OCI-LY7 (cell line): ENCODE results near the gene CCDC92B. TPM values are rescaled to one million over a fixed set of nuclear protein-coding genes. Genes with fewer than 3 reads are reported as not detected.

Experiments
- BruUV-seq: library from RNA; stranded (reverse); fragments of 400-500 nt; replicated peaks from 2 replicates; lab custom pipeline; 2021; lab: Mats Ljungman, UMichigan
- CTCF ChIA-PET: fragments of 300-600 bp; sonication (Branson Sonifier 250); formaldehyde crosslinking; loops from one replicate; lab custom pipeline; 2022; ENCODE audit warnings: antibody characterized with exemption; ENCODE audit not compliant: unreplicated experiment; lab: Charles Lee
- POLR2A ChIA-PET: fragments of 300-600 bp; sonication (Branson Sonifier 250); formaldehyde crosslinking; loops from one replicate; lab custom pipeline; 2022; ENCODE audit warnings: antibody characterized with exemption; lab: Charles Lee
- DNase-seq: peaks from one replicate; pipeline ENCODE4 v3.0.0-alpha.2; 2015; ENCODE audit warnings: low spot score
- H2AFZ ChIP-seq: fragments of 200-600 bp; sonication (generic), shearing (Covaris generic); 2 replicates; pipeline ENCODE4 v1.6.1; 2014; ENCODE audit warnings: mild to moderate bottlenecking, antibody characterized with exemption, low read length, moderate library complexity
- H3K27ac ChIP-seq: fragments of 200-600 bp; sonication (generic); 2 replicates; pipeline ENCODE4 v1.5.1; 2014; ENCODE audit warnings: mixed run types, low read depth, mild to moderate bottlenecking, moderate library complexity, low read length, inconsistent platforms; ENCODE audit not compliant: poor library complexity, severe bottlenecking
- H3K36me3 ChIP-seq: fragments of 200-600 bp; sonication (generic); 2 replicates; pipeline ENCODE4 v1.6.1; 2014; ENCODE audit warnings: mild to moderate bottlenecking, antibody characterized with exemption, low read length, moderate library complexity, mixed read lengths; ENCODE audit not compliant: insufficient read depth
- H3K4me1 ChIP-seq: fragments of 200-600 bp; sonication (generic); 2 replicates; pipeline ENCODE4 v1.5.1; 2014; ENCODE audit warnings: mild to moderate bottlenecking, low read length; ENCODE audit not compliant: insufficient read depth, poor library complexity, severe bottlenecking
- H3K4me2 ChIP-seq: fragments of 200-600 bp; sonication (generic); 2 replicates; pipeline ENCODE4 v1.6.1; 2014; ENCODE audit warnings: mild to moderate bottlenecking, low read length
- H3K4me3 ChIP-seq: fragments of 200-600 bp; sonication (generic); 2 replicates; pipeline ENCODE4 v1.5.1; 2014; ENCODE audit warnings: mild to moderate bottlenecking, low read depth, low read length; ENCODE audit not compliant: poor library complexity, severe bottlenecking
- H3K79me2 ChIP-seq: fragments of 200-600 bp; sonication (generic); 2 replicates; pipeline ENCODE4 v1.6.1; 2016; ENCODE audit warnings: low read depth, mild to moderate bottlenecking, low read length, moderate library complexity, mixed read lengths; ENCODE audit not compliant: insufficient read depth
- H3K9me2 ChIP-seq: fragments of 200-600 bp; sonication (generic); 2 replicates; pipeline ENCODE4 v1.6.1; 2016; ENCODE audit warnings: mild to moderate bottlenecking, low read length, mixed read lengths; ENCODE audit not compliant: insufficient read depth
- H3K9me3 ChIP-seq: fragments of 200-600 bp; sonication (generic); 2 replicates; pipeline ENCODE4 v1.6.1; 2014; ENCODE audit warnings: mild to moderate bottlenecking, mixed run types, low read length, mixed read lengths
- H4K20me1 ChIP-seq: fragments of 200-600 bp; sonication (generic); 2 replicates; pipeline ENCODE4 v1.6.1; 2014; ENCODE audit warnings: mild to moderate bottlenecking, antibody characterized with exemption, low read length, moderate library complexity, mixed read lengths; ENCODE audit not compliant: insufficient read depth
- EZH2phosphoT487 ChIP-seq: fragments of 200-600 bp; sonication (generic); IDR thresholded peaks from 2 replicates; pipeline ENCODE4 v1.6.1; 2018; ENCODE audit warnings: low read depth, borderline replicate concordance, mild to moderate bottlenecking, mixed run types, antibody characterized with exemption, low read length, moderate library complexity, mixed read lengths
- intact Hi-C: fragments of 100-400 bp; cut with micrococcal nuclease; formaldehyde crosslinking; loops from one replicate; pipeline ENCODE4 v1.10.0; 2022; ENCODE audit not compliant: unreplicated experiment
- total RNA-seq, 2 experiments: library from RNA; depleted of rRNA in 1 of 2; stranded (reverse); fragments of >200 nt in 1 of 2; shearing (Covaris generic) in 1 of 2; gene quantifications; 2 replicates each; pipeline ENCODE4 v1.2.3, GENCODE V29; 2014 to 2022
- TF ChIP-seq, protein P1 (sequence below): fragments of 200-600 bp; sonication (generic); conservative IDR thresholded peaks from 2 replicates; pipeline ENCODE4 v1.5.1; 2014; ENCODE audit warnings: mild to moderate bottlenecking, antibody characterized with exemption, low read length, moderate library complexity, mixed read lengths

CCDC92B gene
- total RNA-seq, 2 experiments from 2014 or later, result not detected

DNA sequence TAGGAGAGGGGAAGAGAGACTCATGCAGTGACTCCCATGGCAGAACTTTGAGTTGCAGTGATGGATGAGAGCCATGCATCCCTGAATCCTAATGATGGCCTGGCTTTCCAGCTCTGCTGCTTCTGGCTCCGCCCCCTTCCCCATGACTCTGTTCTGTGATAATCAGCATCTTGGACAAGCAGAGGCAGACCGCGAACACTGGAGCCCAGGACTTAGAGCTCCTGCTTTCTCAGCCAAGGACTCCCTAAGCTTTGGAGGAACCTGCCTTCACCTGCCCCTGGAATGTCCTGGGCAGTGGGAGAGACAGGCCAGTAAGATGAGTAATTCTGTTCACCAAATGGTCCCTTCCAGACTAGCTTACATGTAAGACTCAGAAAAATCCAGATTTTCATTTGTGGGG, 12.5 kb downstream of the CCDC92B start:
- POLR2A ChIA-PET, result no interaction called here

DNA sequence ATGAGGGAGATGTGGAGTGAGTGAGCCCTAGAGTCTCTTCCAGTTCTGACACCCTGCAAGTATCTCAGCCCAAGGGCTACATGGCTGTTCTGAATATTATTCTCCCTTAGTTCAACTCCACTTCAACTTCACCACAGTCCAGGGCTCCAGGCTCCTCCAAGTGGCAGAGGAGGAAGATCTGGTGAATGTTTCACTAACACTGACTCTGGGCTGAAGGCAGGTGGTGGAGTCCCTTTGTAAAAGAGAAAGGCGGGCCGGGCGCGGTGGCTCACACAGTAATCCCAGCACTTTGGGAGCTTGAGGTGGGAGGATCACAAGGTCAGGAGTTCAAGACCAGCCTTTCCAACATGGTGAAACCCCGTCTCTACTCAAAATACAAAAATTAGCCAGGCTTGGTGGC, 13.6 kb downstream of the CCDC92B start:
- Histone ChIP-seq H3K4me1 (no peaks in the 10 kb centered on the region), H3K36me3 (no peaks in the 10 kb centered on the region), H3K9me3 (no peaks in the 10 kb centered on the region), H3K27ac (no peak overlapping the region), H3K79me2 (no peaks in the 10 kb centered on the region), H3K4me3 (no peak overlapping the region), H3K4me2 (no peak overlapping the region), H2AFZ (no peak overlapping the region), H4K20me1 (no peaks in the 10 kb centered on the region), H3K9me2 (no peaks in the 10 kb centered on the region)
- ChIA-PET CTCF (no interaction called here), POLR2A (no interaction called here)
- intact Hi-C loops, result no loop called here
- TF ChIP-seq EZH2phosphoT487, result no peak
- TF ChIP-seq, protein P1, sequence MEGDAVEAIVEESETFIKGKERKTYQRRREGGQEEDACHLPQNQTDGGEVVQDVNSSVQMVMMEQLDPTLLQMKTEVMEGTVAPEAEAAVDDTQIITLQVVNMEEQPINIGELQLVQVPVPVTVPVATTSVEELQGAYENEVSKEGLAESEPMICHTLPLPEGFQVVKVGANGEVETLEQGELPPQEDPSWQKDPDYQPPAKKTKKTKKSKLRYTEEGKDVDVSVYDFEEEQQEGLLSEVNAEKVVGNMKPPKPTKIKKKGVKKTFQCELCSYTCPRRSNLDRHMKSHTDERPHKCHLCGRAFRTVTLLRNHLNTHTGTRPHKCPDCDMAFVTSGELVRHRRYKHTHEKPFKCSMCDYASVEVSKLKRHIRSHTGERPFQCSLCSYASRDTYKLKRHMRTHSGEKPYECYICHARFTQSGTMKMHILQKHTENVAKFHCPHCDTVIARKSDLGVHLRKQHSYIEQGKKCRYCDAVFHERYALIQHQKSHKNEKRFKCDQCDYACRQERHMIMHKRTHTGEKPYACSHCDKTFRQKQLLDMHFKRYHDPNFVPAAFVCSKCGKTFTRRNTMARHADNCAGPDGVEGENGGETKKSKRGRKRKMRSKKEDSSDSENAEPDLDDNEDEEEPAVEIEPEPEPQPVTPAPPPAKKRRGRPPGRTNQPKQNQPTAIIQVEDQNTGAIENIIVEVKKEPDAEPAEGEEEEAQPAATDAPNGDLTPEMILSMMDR, result no peak
- BruUV-seq, result no TSS peak
- no peak for DNase-seq

More for the DNA sequence above, 12.5 kb downstream of the CCDC92B start:
- intact Hi-C loops, result no loop called here
- Histone ChIP-seq H3K27ac (no peak overlapping the region), H3K4me3 (no peak overlapping the region), H3K9me3 (no peaks in the 10 kb centered on the region), H3K9me2 (no peaks in the 10 kb centered on the region), H3K36me3 (no peaks in the 10 kb centered on the region), H3K4me2 (no peak overlapping the region), H3K79me2 (no peaks in the 10 kb centered on the region), H3K4me1 (no peaks in the 10 kb centered on the region), H2AFZ (no peak overlapping the region), H4K20me1 (no peaks in the 10 kb centered on the region)
- CTCF ChIA-PET, result no interaction called here
- no peak for TF ChIP-seq EZH2phosphoT487
- TF ChIP-seq, protein P1, result no peak
- DNase-seq, result no peak
- BruUV-seq, result no TSS peak

DNA sequence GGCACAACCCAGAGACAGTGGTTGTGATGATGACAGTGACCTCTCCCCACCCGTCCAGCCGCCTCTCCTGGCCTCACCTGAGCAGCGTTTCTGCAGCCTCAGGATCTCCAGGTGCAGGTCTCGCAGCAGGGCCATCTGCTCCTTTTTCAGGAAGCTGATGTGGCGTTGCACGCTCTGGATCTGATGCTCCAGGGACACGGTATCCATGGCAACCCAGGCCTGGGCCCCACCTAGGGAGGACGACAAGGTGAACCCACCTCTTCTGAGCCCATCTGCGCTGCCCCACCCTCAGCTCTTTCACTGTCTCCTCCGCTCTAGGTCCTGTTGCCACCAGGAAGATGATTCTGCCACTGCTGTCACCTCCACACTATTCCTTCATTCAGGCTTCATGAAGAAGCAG, 14.5 kb downstream of the CCDC92B start:
- CTCF ChIA-PET, result no interaction called here
- Histone ChIP-seq H3K4me2 (no peak overlapping the region), H3K4me1 (no peaks in the 10 kb centered on the region), H3K36me3 (no peaks in the 10 kb centered on the region), H3K79me2 (no peaks in the 10 kb centered on the region), H3K4me3 (no peak overlapping the region), H4K20me1 (no peaks in the 10 kb centered on the region), H3K27ac (no peak overlapping the region), H3K9me2 (no peaks in the 10 kb centered on the region), H2AFZ (no peak overlapping the region), H3K9me3 (no peaks in the 10 kb centered on the region)
- DNase-seq, result no peak
- POLR2A ChIA-PET, result interaction anchor here (0.7 kb wide), 1 partner anchor 638 kb away, joined by 3 read pairs; no protein-coding TSS in a partner anchor
- TF ChIP-seq, protein P1, result no peak
- TF ChIP-seq EZH2phosphoT487, result no peak
- no TSS peak for BruUV-seq
- intact Hi-C loops, result no loop called here
